ENCODE measurements around the gene CRYBG3. TPM values are rescaled to one million over a fixed set of nuclear protein-coding genes. Genes with fewer than 3 reads are reported as not detected.
A peak's percentile ranks its signal among the peaks of the same experiment; 100 is the strongest.

The CRYBG3 gene
- total and polyA plus RNA-seq, 2 of the 13 experiments (the other 11 are each of a cell fraction or from before 2014, with no cell fraction given) = 3.8 to 15.9 TPM

DNA sequence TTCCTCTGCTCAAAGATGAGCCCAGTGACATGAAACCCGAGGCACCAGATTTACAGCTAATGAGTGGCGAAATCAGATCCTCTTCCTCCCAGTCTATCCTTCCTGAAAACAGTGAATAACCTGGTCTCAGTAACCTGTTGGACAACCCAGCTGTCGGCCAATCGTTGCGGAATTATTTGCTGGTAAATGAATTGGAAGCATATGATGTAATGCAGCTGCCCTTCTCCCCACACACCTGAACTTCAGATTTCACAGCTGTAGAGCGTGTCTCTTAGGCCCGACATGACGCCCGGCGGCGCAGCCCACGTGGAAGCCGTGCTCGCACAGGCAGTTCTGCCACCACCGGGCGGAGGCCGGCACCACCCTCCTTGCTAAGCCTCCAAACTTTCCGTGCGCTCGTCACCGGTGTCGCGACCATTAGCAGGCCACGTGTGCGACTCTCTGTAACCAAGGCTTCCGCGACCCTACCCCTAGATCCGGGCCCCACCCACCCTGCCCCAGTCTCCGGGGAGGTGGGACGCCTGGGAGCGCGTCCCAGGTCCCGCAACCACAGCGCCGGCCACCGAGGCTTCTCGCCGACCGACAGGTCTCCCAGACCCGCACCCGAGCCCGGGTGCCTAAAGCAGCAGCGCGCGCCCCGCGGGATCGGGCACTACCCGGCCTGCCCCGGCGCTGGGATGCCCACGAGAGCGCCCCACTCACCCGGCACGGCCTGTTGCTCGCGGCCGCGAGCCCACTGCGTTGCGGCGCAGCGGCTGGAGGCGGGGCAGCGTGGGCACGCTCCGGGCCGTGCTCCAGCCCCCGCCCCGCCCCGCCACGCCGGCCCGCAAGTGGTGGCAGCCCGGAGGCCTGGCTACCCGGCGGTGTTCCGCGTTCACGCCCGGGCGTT is 150.1 kb downstream of the CRYBG3 start, which contains the start of gene RIOX2 (continued):
- TF ChIP-seq NR2C2 (CRISPR knock-in tag; IDR thresholded peaks at IDR 0.05; ENCODE audit: borderline replicate concordance) (no peak), SMAD3 (CRISPR knock-in tag; IDR thresholded peaks at IDR 0.05) (no peak), ZNF619 (CRISPR knock-in tag; IDR thresholded peaks at IDR 0.05) (no peak; the same call in 1 of the 2 replicates), NCOA1 (CRISPR knock-in tag; IDR thresholded peaks at IDR 0.05) (no peak), MED13 (CRISPR knock-in tag; IDR thresholded peaks at IDR 0.05) (no peak), SIX1 (CRISPR knock-in tag; IDR thresholded peaks at IDR 0.05; ENCODE audit: borderline replicate concordance) (no peak), XBP1 (CRISPR knock-in tag; IDR thresholded peaks at IDR 0.05) (peak; percentile 36; the same call in 1 of the 2 replicates), ZFY (CRISPR knock-in tag; IDR thresholded peaks at IDR 0.05) (peak; percentile 90), ZNF644 (CRISPR knock-in tag; IDR thresholded peaks at IDR 0.05; ENCODE audit: low read depth) (no peak), ZFP36 (IDR thresholded peaks at IDR 0.05; ENCODE audit: borderline replicate concordance, low read depth, low read length, partially characterized antibody) (no peak), CC2D1A (CRISPR knock-in tag; IDR thresholded peaks at IDR 0.05) (no peak), ZFYVE20 (CRISPR knock-in tag; IDR thresholded peaks at IDR 0.05; ENCODE audit: borderline replicate concordance, low read depth) (no peak), ATF5 (CRISPR knock-in tag; IDR thresholded peaks at IDR 0.05; ENCODE audit: low read depth) (no peak), MYC (CRISPR knock-in tag; IDR thresholded peaks at IDR 0.05; ENCODE audit: borderline replicate concordance) (peak; percentile 94), THAP9 (CRISPR knock-in tag; IDR thresholded peaks at IDR 0.05; ENCODE audit: borderline replicate concordance) (peak; percentile 57; the same call in 1 of the 2 replicates), KAT8 (CRISPR knock-in tag; IDR thresholded peaks at IDR 0.05) (0 out of 2 replicates have a peak, but pooled peaks have one; percentile 6), HOXA3 (CRISPR knock-in tag; IDR thresholded peaks at IDR 0.05) (peak; percentile 63), ZZZ3 (CRISPR knock-in tag; IDR thresholded peaks at IDR 0.05; ENCODE audit: borderline replicate concordance) (no peak), CBX2 (IDR thresholded peaks at IDR 0.05; ENCODE audit: low read depth, low read length) (no peak), CBX2 (CRISPR knock-in tag; IDR thresholded peaks at IDR 0.05; ENCODE audit: low read depth) (no peak), ZC3H13 (CRISPR knock-in tag; IDR thresholded peaks at IDR 0.05) (peak; percentile 67; the same call in 1 of the 2 replicates), KDM4B (CRISPR knock-in tag; IDR thresholded peaks at IDR 0.05) (0 out of 2 replicates have a peak, but pooled peaks have one; percentile 31), SATB2 (CRISPR knock-in tag; IDR thresholded peaks at IDR 0.05) (no peak)
- TF ChIP-seq, protein P1, sequence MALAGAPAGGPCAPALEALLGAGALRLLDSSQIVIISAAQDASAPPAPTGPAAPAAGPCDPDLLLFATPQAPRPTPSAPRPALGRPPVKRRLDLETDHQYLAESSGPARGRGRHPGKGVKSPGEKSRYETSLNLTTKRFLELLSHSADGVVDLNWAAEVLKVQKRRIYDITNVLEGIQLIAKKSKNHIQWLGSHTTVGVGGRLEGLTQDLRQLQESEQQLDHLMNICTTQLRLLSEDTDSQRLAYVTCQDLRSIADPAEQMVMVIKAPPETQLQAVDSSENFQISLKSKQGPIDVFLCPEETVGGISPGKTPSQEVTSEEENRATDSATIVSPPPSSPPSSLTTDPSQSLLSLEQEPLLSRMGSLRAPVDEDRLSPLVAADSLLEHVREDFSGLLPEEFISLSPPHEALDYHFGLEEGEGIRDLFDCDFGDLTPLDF (CRISPR knock-in tag; IDR thresholded peaks at IDR 0.05) = no peak
- TF ChIP-seq, protein P2, sequence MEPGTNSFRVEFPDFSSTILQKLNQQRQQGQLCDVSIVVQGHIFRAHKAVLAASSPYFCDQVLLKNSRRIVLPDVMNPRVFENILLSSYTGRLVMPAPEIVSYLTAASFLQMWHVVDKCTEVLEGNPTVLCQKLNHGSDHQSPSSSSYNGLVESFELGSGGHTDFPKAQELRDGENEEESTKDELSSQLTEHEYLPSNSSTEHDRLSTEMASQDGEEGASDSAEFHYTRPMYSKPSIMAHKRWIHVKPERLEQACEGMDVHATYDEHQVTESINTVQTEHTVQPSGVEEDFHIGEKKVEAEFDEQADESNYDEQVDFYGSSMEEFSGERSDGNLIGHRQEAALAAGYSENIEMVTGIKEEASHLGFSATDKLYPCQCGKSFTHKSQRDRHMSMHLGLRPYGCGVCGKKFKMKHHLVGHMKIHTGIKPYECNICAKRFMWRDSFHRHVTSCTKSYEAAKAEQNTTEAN (CRISPR knock-in tag; conservative IDR thresholded peaks at IDR 0.05) = 0 out of 2 replicates have a peak, but pooled peaks have one; percentile 39
